ENCODE measurements around the gene TSEN15.

The TSEN15 gene

GRCh38 chr1:184019506-184019905, 32.0 kb upstream of the TSEN15 start:
- Histone ChIP-seq H3K4me3 (ENCODE audit: low read depth, low read length) (no peak overlapping the region), H3K4me1 (ENCODE audit: control insufficient read depth, insufficient read depth, low read length) (peaks cover 13% of the 10 kb centered on the region), H3K36me3 (ENCODE audit: control insufficient read depth, insufficient read depth, low read length) (no peaks in the 10 kb centered on the region), H3K9me3 (ENCODE audit: control insufficient read depth, insufficient read depth, low read length) (no peaks in the 10 kb centered on the region), H3K27ac (ENCODE audit: low read depth, low read length) (no peak overlapping the region), H3K9ac (ENCODE audit: low read depth, low read length) (no peak overlapping the region), H3K27me3 (ENCODE audit: control insufficient read depth, insufficient read depth, low read length) (peaks cover 5% of the 10 kb centered on the region; the same call in 1 of the 2 replicates)

- H3K4me1 ChIP-seq (ENCODE audit: control insufficient read depth, insufficient read depth, low read length), result peaks cover 18% of the 10 kb centered on the region
- peaks cover 10% of the 10 kb centered on the region; the same call in 1 of the 2 replicates for H3K27me3 ChIP-seq (ENCODE audit: control insufficient read depth, insufficient read depth, low read length)
- H3K9me3 ChIP-seq (ENCODE audit: control insufficient read depth, insufficient read depth, low read length), result no peaks in the 10 kb centered on the region
- no peaks in the 10 kb centered on the region for H3K36me3 ChIP-seq (ENCODE audit: control insufficient read depth, insufficient read depth, low read length)
- no peak overlapping the region for H3K9ac ChIP-seq (ENCODE audit: low read depth, low read length)
- no peak overlapping the region for H3K27ac ChIP-seq (ENCODE audit: low read depth, low read length)
- no peak overlapping the region for H3K4me3 ChIP-seq (ENCODE audit: low read depth, low read length)
Observed at GRCh38 chr1:184020328-184020727, 31.2 kb upstream of the TSEN15 start.

- H3K9me3 ChIP-seq (ENCODE audit: control insufficient read depth, insufficient read depth, low read length), result no peaks in the 10 kb centered on the region
- H3K4me3 ChIP-seq (ENCODE audit: low read depth, low read length), result no peak overlapping the region
- H3K36me3 ChIP-seq (ENCODE audit: control insufficient read depth, insufficient read depth, low read length), result no peaks in the 10 kb centered on the region
- H3K27me3 ChIP-seq (ENCODE audit: control insufficient read depth, insufficient read depth, low read length), result peaks cover 15% of the 10 kb centered on the region
- H3K27ac ChIP-seq (ENCODE audit: low read depth, low read length), result no peak overlapping the region
- no peak overlapping the region for H3K9ac ChIP-seq (ENCODE audit: low read depth, low read length)
- peaks cover 24% of the 10 kb centered on the region for H3K4me1 ChIP-seq (ENCODE audit: control insufficient read depth, insufficient read depth, low read length)
Observed at GRCh38 chr1:184020855-184021254, 30.7 kb upstream of the TSEN15 start.

GRCh38 chr1:184021728-184022127, 29.8 kb upstream of the TSEN15 start:
- peaks cover 24% of the 10 kb centered on the region for H3K27me3 ChIP-seq (ENCODE audit: control insufficient read depth, insufficient read depth, low read length)
- H3K4me3 ChIP-seq (ENCODE audit: low read depth, low read length), result no peak overlapping the region
- H3K9ac ChIP-seq (ENCODE audit: low read depth, low read length), result no peak overlapping the region
- H3K36me3 ChIP-seq (ENCODE audit: control insufficient read depth, insufficient read depth, low read length), result no peaks in the 10 kb centered on the region
- H3K27ac ChIP-seq (ENCODE audit: low read depth, low read length), result no peak overlapping the region
- H3K4me1 ChIP-seq (ENCODE audit: control insufficient read depth, insufficient read depth, low read length), result peaks cover 26% of the 10 kb centered on the region
- no peaks in the 10 kb centered on the region for H3K9me3 ChIP-seq (ENCODE audit: control insufficient read depth, insufficient read depth, low read length)

DNA sequence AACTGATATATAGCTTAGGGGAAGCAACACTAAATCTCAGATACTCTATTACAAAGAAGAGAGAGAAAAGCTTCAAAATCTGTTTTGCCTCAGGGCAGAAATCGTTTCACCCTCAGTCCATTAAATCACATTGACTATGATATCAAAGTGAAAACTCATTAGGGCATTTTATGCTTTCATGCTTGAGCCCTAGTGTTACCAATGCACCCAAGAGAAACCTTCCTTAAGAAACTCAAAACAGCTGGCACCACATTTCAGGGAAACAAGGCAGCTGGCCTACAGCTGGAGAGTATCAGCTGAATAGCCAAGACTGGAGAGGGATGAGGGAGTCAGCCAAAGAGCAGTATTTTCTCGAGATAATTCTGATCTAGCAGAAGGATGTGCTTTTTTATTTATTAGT, 28.9 kb upstream of the TSEN15 start:
- Histone ChIP-seq H3K27me3 (ENCODE audit: control insufficient read depth, insufficient read depth, low read length) (peaks cover 30% of the 10 kb centered on the region), H3K9me3 (ENCODE audit: control insufficient read depth, insufficient read depth, low read length) (no peaks in the 10 kb centered on the region), H3K9ac (ENCODE audit: low read depth, low read length) (no peak overlapping the region), H3K4me3 (ENCODE audit: low read depth, low read length) (no peak overlapping the region), H3K36me3 (ENCODE audit: control insufficient read depth, insufficient read depth, low read length) (no peaks in the 10 kb centered on the region), H3K4me1 (ENCODE audit: control insufficient read depth, insufficient read depth, low read length) (peaks cover 20% of the 10 kb centered on the region), H3K27ac (ENCODE audit: low read depth, low read length) (no peak overlapping the region)

GRCh38 chr1:184023171-184023570, 28.4 kb upstream of the TSEN15 start:
- H3K9ac ChIP-seq (ENCODE audit: low read depth, low read length), result no peak overlapping the region
- H3K4me3 ChIP-seq (ENCODE audit: low read depth, low read length), result no peak overlapping the region
- no peak overlapping the region for H3K27ac ChIP-seq (ENCODE audit: low read depth, low read length)
- no peaks in the 10 kb centered on the region for H3K36me3 ChIP-seq (ENCODE audit: control insufficient read depth, insufficient read depth, low read length)
- peaks cover 23% of the 10 kb centered on the region for H3K4me1 ChIP-seq (ENCODE audit: control insufficient read depth, insufficient read depth, low read length)
- H3K9me3 ChIP-seq (ENCODE audit: control insufficient read depth, insufficient read depth, low read length), result no peaks in the 10 kb centered on the region
- H3K27me3 ChIP-seq (ENCODE audit: control insufficient read depth, insufficient read depth, low read length), result peaks cover 30% of the 10 kb centered on the region

- Histone ChIP-seq H3K27ac (ENCODE audit: low read depth, low read length) (no peak overlapping the region), H3K4me1 (ENCODE audit: control insufficient read depth, insufficient read depth, low read length) (peaks cover 25% of the 10 kb centered on the region), H3K9me3 (ENCODE audit: control insufficient read depth, insufficient read depth, low read length) (no peaks in the 10 kb centered on the region), H3K36me3 (ENCODE audit: control insufficient read depth, insufficient read depth, low read length) (no peaks in the 10 kb centered on the region), H3K4me3 (ENCODE audit: low read depth, low read length) (no peak overlapping the region), H3K9ac (ENCODE audit: low read depth, low read length) (no peak overlapping the region), H3K27me3 (ENCODE audit: control insufficient read depth, insufficient read depth, low read length) (peaks cover 30% of the 10 kb centered on the region)
Observed at GRCh38 chr1:184025242-184025675, 26.3 kb upstream of the TSEN15 start.

GRCh38 chr1:184027826-184028695, 23.5 kb upstream of the TSEN15 start:
- Histone ChIP-seq H3K9me3 (ENCODE audit: control insufficient read depth, insufficient read depth, low read length) (no peaks in the 10 kb centered on the region), H3K9ac (ENCODE audit: low read depth, low read length) (no peak overlapping the region), H3K27ac (ENCODE audit: low read depth, low read length) (no peak overlapping the region), H3K4me1 (ENCODE audit: control insufficient read depth, insufficient read depth, low read length) (peaks cover 22% of the 10 kb centered on the region), H3K27me3 (ENCODE audit: control insufficient read depth, insufficient read depth, low read length) (peaks cover 37% of the 10 kb centered on the region), H3K4me3 (ENCODE audit: low read depth, low read length) (no peak overlapping the region), H3K36me3 (ENCODE audit: control insufficient read depth, insufficient read depth, low read length) (no peaks in the 10 kb centered on the region)

GRCh38 chr1:184028854-184029623, 22.5 kb upstream of the TSEN15 start:
- no peak overlapping the region for H3K9ac ChIP-seq (ENCODE audit: low read depth, low read length)
- H3K4me1 ChIP-seq (ENCODE audit: control insufficient read depth, insufficient read depth, low read length), result peaks cover 19% of the 10 kb centered on the region
- H3K27me3 ChIP-seq (ENCODE audit: control insufficient read depth, insufficient read depth, low read length), result peaks cover 43% of the 10 kb centered on the region
- no peaks in the 10 kb centered on the region for H3K9me3 ChIP-seq (ENCODE audit: control insufficient read depth, insufficient read depth, low read length)
- H3K4me3 ChIP-seq (ENCODE audit: low read depth, low read length), result no peak overlapping the region
- no peaks in the 10 kb centered on the region for H3K36me3 ChIP-seq (ENCODE audit: control insufficient read depth, insufficient read depth, low read length)
- H3K27ac ChIP-seq (ENCODE audit: low read depth, low read length), result no peak overlapping the region

- no peak overlapping the region for H3K9ac ChIP-seq (ENCODE audit: low read depth, low read length)
- no peak overlapping the region for H3K4me3 ChIP-seq (ENCODE audit: low read depth, low read length)
- no peaks in the 10 kb centered on the region for H3K9me3 ChIP-seq (ENCODE audit: control insufficient read depth, insufficient read depth, low read length)
- no peak overlapping the region for H3K27ac ChIP-seq (ENCODE audit: low read depth, low read length)
- peaks cover 48% of the 10 kb centered on the region for H3K27me3 ChIP-seq (ENCODE audit: control insufficient read depth, insufficient read depth, low read length)
- peaks cover 12% of the 10 kb centered on the region for H3K4me1 ChIP-seq (ENCODE audit: control insufficient read depth, insufficient read depth, low read length)
- no peaks in the 10 kb centered on the region for H3K36me3 ChIP-seq (ENCODE audit: control insufficient read depth, insufficient read depth, low read length)
Observed at GRCh38 chr1:184030433-184031091, 21.0 kb upstream of the TSEN15 start.

- peaks cover 48% of the 10 kb centered on the region for H3K27me3 ChIP-seq (ENCODE audit: control insufficient read depth, insufficient read depth, low read length)
- peaks cover 9% of the 10 kb centered on the region; the same call in 1 of the 2 replicates for H3K4me1 ChIP-seq (ENCODE audit: control insufficient read depth, insufficient read depth, low read length)
- no peaks in the 10 kb centered on the region for H3K9me3 ChIP-seq (ENCODE audit: control insufficient read depth, insufficient read depth, low read length)
- H3K4me3 ChIP-seq (ENCODE audit: low read depth, low read length), result no peak overlapping the region
- H3K36me3 ChIP-seq (ENCODE audit: control insufficient read depth, insufficient read depth, low read length), result no peaks in the 10 kb centered on the region
- H3K9ac ChIP-seq (ENCODE audit: low read depth, low read length), result no peak overlapping the region
- no peak overlapping the region for H3K27ac ChIP-seq (ENCODE audit: low read depth, low read length)
Observed at GRCh38 chr1:184031092-184031408, 20.5 kb upstream of the TSEN15 start.

All from HUES48 (cell line).